ENCODE data around the gene CDH23. TPM values are rescaled to one million over a fixed set of nuclear protein-coding genes. Genes with fewer than 3 reads are reported as not detected.

CDH23 gene
- total and polyA plus RNA-seq, 9 of the 15 experiments (the other 6 are each of a cell fraction or from before 2014, with no cell fraction given) = 0.18 to 1.2 (median 0.47) TPM

DNA sequence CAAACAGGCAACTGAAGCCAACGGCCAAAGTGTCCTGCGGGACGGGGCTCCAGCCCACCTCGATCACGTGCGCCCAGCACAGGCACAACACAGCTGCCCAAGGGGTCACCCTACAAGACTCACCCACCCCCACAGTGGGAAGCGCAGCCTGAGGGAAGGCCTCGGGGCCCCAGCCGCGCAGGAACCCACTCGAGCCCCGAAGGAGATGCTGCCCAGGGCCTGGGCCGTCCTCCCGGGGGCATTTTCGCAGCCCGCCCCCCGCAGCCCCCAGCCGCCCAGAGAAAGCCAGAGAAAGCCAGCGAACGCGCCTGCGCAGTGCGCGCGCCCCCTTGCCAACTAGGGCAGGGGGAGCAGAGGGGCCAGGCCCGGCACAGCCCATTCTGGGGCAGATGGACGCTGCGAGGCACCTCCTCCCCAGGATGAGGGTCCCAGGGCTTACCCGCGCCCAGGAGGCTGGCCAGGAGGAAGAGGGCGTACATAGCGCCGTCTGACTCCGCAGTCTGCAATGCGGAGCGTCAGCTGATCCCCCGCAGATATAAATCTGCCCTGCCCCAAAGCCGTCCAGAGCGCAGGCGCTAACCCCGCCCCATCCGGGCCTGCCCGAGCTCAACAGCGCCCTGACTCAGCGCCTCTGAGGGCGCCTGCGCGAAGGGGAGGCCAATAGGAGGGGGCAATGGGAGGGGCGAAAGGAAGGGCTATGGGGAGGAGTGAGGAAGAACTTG lies 454.2 kb downstream of the CDH23 start, which contains the start of gene PSAP (continued):
- peak; percentile 90 to 98 for TF ChIP-seq SIN3A (IDR thresholded peaks at IDR 0.05; ENCODE audit: borderline replicate concordance in 2 of 2, control insufficient read depth in 1 of 2, low read depth in 2 of 2, low read length in 2 of 2)
- no peak; the same call in 1 of the 2 replicates for TF ChIP-seq NFRKB (IDR thresholded peaks at IDR 0.05; ENCODE audit: low read depth)
- peak; percentile 83 for TF ChIP-seq SMAD1 (IDR thresholded peaks at IDR 0.05; ENCODE audit: low read depth, low read length, partially characterized antibody)
- TF ChIP-seq ZNF282 (CRISPR knock-in tag; IDR thresholded peaks at IDR 0.05) = no peak
- TF ChIP-seq E2F1 (CRISPR knock-in tag; IDR thresholded peaks at IDR 0.05) = peak; percentile 66
- no peak for TF ChIP-seq NR2C1 (IDR thresholded peaks at IDR 0.05)
- TF ChIP-seq NR2C1 (tag; IDR thresholded peaks at IDR 0.05) = no peak
- TF ChIP-seq ZNF143 (CRISPR knock-in tag; IDR thresholded peaks at IDR 0.05) = peak; percentile 37
- TF ChIP-seq GTF2F1 (IDR thresholded peaks at IDR 0.05; ENCODE audit: low read depth, low read length) = peak; percentile 74
- 0 out of 2 replicates have a peak, but pooled peaks have one; percentile 32 for TF ChIP-seq MEF2A (IDR thresholded peaks at IDR 0.05; ENCODE audit: control insufficient read depth, low read depth, low read length)
- peak; percentile 17 for TF ChIP-seq CHD4 (IDR thresholded peaks at IDR 0.05; ENCODE audit: insufficient read depth, insufficient replicate concordance, low read depth, low read length, poor library complexity, severe bottlenecking)
- peak; percentile 99 for TF ChIP-seq GATA2 (CRISPR knock-in tag; IDR thresholded peaks at IDR 0.05)
- TF ChIP-seq, protein P1, sequence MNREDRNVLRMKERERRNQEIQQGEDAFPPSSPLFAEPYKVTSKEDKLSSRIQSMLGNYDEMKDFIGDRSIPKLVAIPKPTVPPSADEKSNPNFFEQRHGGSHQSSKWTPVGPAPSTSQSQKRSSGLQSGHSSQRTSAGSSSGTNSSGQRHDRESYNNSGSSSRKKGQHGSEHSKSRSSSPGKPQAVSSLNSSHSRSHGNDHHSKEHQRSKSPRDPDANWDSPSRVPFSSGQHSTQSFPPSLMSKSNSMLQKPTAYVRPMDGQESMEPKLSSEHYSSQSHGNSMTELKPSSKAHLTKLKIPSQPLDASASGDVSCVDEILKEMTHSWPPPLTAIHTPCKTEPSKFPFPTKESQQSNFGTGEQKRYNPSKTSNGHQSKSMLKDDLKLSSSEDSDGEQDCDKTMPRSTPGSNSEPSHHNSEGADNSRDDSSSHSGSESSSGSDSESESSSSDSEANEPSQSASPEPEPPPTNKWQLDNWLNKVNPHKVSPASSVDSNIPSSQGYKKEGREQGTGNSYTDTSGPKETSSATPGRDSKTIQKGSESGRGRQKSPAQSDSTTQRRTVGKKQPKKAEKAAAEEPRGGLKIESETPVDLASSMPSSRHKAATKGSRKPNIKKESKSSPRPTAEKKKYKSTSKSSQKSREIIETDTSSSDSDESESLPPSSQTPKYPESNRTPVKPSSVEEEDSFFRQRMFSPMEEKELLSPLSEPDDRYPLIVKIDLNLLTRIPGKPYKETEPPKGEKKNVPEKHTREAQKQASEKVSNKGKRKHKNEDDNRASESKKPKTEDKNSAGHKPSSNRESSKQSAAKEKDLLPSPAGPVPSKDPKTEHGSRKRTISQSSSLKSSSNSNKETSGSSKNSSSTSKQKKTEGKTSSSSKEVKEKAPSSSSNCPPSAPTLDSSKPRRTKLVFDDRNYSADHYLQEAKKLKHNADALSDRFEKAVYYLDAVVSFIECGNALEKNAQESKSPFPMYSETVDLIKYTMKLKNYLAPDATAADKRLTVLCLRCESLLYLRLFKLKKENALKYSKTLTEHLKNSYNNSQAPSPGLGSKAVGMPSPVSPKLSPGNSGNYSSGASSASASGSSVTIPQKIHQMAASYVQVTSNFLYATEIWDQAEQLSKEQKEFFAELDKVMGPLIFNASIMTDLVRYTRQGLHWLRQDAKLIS (CRISPR knock-in tag; IDR thresholded peaks at IDR 0.05) = peak; percentile 74; the same call in 1 of the 2 replicates
- TF ChIP-seq, protein P2, sequence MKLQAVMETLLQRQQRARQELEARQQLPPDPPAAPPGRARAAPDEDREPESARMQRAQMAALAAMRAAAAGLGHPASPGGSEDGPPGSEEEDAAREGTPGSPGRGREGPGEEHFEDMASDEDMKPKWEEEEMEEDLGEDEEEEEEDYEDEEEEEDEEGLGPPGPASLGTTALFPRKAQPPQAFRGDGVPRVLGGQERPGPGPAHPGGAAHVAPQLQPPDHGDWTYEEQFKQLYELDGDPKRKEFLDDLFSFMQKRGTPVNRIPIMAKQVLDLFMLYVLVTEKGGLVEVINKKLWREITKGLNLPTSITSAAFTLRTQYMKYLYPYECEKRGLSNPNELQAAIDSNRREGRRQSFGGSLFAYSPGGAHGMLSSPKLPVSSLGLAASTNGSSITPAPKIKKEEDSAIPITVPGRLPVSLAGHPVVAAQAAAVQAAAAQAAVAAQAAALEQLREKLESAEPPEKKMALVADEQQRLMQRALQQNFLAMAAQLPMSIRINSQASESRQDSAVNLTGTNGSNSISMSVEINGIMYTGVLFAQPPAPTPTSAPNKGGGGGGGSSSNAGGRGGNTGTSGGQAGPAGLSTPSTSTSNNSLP (IDR thresholded peaks at IDR 0.05; ENCODE audit: borderline replicate concordance, low read depth, low read length) = 0 out of 2 replicates have a peak, but pooled peaks have one; percentile 44
- TF ChIP-seq MED1 (CRISPR knock-in tag; IDR thresholded peaks at IDR 0.05; ENCODE audit: borderline replicate concordance) = no peak
- TF ChIP-seq HMGN3 (IDR thresholded peaks at IDR 0.05; ENCODE audit: borderline replicate concordance, extremely low read depth, insufficient read length, low read depth, low read length) = peak; percentile 84
- TF ChIP-seq TRIM28 (IDR thresholded peaks at IDR 0.05) = no peak
- peak; percentile 96 for TF ChIP-seq CXXC5 (CRISPR knock-in tag; IDR thresholded peaks at IDR 0.05)
- peak; percentile 95 for TF ChIP-seq TBP (optimal IDR thresholded peaks at IDR 0.05; ENCODE audit: low read depth, low read length)
